GM19438 (cell line): ENCODE results near the gene ADAMTS13.
A peak's percentile ranks its signal among the peaks of the same experiment; 100 is the strongest.
"Not testable (repeated sequence)": the region's sequence is repeated elsewhere in the genome, so short reads cannot be mapped to it uniquely, and the experiment has no call there.

Source experiments
- ATAC-seq: cut with Tn5 transposase; IDR thresholded peaks from one replicate; pipeline ENCODE4 v1.9.1; 2021; ENCODE audit warnings: low read depth; ENCODE audit not compliant: unreplicated experiment

Gene ADAMTS13

DNA sequence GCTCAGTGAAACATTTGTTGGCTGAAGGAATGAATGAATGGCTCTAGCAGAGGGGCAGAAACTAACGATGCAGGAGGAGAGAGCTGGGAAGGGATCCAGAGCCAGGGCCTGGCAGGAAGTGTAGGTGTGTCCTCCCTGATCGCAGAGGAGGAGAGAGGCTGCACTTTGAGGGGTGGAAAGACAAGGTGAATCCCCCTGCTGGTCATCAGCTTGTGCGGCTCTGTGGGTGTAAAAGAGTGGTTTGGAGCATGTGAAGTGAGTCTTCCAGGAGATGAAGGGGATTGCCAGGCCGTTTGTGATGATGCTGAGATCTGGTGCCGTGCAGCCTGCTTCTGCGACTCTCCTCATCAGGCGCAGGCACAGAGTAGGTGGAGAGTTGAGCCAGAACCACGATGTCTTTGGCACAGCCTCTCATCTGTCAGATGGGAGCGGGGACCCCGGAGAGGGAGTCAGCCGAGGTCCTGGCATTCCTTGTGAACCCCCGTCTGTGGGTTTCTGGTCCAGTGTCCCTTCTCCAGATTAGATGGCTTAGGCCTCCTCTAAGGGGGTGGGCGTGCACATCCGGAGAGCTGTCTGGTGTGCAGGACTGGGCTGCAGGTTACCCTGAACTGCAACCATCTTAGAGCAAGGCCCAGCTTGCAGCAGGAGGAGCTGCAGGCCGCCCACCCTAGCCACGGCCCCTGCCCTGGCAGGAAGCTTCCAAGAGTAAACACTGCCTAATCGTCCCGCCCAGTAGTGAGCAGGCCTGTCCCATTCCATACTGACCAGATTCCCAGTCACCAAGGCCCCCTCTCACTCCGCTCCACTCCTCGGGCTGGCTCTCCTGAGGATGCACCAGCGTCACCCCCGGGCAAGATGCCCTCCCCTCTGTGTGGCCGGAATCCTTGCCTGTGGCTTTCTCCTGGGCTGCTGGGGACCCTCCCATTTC is at the start of gene ADAMTS13:
ADAMTS13 (plus strand) TSS at position 753 of the 928 bp plus-strand sequence; CDS start at position 830, 77 bp downstream.
- no peak for ATAC-seq

GRCh38 chr9:133374612-133375115 is 47.5 kb upstream of the ADAMTS13 start:
- no peak for ATAC-seq

GRCh38 chr9:133375116-133375723 is 46.9 kb upstream of the ADAMTS13 start:
- ATAC-seq, result peak; percentile 27

- ATAC-seq, result peak; percentile 78
Measured at GRCh38 chr9:133375724-133376654, 46.2 kb upstream of the ADAMTS13 start, which contains the start of the genes STKLD1 and SURF4. Gene STKLD1 (plus strand): TSS chr9:133376366. CDS start chr9:133376474, 108 bp downstream. Gene SURF4 (minus strand): TSS chr9:133376060. CDS start chr9:133375969, 91 bp downstream.

DNA sequence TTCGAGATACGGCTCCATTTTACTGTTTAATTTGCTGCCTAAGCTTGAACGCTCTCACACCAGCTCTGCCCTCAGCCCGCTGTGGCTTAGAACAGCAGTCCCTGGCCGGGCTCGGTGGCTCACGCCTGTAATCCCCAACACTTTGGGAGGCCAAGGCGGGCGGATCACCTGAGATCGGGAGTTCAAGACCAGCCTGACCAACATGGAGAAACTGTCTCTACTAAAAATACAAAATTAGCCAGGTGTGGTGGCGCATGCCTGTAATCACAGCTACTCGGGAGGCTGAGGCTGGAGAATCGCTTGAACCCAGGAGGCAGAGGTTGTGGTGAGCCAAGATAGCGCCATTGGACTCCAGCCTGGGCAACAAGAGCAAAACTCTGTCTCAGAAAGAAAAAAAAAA is 44.9 kb upstream of the ADAMTS13 start:
- ATAC-seq, result not testable (repeated sequence)

DNA sequence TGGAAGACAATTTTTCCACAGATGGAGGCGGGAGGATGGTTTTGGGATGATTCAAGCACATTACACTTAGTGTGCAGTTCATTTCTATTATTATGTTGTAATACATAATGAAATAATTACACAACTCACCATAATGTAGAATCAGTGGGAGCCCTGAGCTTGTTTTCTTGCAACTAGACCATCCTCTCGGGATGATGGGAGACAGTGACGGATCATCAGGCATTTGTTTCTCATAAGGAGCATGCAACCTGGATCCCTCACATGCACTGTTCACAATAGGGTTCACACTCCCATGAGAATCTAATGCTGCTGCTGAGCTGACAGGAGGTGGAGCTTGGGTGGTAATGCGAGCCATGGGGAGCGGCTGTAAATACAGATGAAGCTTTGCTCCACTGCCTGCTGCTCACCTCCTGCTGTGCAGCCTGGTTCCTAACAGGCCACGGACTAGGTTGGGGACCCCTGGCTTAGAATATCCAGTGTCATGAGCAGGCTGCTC is 44.4 kb upstream of the ADAMTS13 start:
- ATAC-seq, result no peak

DNA sequence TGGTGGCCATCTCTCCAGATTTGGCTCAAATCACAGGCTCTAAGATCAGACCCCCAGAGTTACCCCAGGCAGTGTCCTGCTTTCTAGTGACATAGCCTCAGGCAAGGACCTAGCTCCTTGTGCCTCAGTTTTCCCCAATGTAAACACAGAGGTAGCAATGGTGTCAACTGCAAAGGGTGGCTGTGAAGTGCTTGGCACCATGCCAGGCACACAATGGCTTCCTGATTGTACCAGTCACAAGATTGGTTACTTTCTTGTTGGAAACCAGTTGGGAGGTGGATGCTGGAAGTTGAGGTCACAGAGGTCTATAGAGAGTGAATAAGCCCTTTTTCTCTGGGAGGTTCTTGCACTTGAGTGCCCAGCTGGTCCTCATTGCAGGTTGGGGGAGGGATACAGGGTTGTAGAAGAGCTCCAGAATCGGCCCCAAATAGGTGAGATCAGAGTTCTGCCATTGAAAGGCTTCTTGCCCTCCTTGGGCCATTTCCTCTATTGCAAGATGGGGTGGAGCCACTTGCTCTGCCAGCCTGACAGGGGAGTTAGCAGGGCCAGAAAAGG is 43.7 kb upstream of the ADAMTS13 start:
- ATAC-seq, result no peak

DNA sequence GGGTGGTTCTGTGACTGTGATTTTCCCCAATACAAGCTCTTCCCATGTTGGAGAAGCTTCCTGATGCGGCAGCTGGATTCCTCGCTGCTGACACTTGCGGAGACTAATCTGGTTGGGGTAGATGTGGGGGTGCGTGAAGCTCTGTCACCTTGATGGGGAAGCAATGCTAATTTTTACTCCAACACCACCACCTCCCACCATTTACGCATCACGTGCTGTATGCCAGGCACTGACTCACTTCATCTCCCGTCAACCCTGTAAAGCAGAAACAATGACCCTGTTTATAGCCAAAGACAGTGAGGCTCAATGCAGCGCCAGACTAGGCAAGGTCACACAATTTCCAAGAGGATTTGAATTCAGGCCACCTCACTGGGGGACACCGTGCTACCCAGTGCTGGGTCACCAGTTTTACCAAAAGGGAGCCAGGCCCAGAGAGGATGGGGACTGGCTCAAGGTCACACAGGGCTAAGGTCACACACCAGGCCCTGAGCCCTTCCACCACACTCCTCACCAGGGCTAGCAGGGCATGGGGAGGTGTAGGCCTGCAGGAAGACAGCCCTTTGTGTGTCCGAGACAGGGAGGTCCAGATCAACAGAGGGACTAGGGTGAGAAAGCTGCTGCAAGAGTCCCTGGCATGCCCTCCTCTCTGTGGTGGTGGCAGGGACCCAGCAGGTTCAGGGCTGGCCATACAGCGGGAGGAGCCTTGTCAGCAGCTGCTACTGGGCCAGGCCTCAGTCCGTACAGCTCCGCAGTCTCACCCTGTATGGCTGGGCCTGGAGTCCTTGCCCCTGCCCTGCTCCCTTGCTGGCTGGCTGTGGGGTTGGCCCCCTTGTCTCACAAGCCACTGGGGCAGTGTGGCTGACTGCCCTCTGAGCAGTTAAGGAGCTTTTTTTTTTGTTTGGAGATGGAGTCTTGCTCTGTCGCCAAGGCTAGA is 42.7 kb upstream of the ADAMTS13 start:
- ATAC-seq, result no peak

- ATAC-seq, result no peak
Measured at GRCh38 chr9:133380734-133381133, 41.4 kb upstream of the ADAMTS13 start.

- ATAC-seq, result no peak
Measured at GRCh38 chr9:133382507-133383141, 39.5 kb upstream of the ADAMTS13 start.

DNA sequence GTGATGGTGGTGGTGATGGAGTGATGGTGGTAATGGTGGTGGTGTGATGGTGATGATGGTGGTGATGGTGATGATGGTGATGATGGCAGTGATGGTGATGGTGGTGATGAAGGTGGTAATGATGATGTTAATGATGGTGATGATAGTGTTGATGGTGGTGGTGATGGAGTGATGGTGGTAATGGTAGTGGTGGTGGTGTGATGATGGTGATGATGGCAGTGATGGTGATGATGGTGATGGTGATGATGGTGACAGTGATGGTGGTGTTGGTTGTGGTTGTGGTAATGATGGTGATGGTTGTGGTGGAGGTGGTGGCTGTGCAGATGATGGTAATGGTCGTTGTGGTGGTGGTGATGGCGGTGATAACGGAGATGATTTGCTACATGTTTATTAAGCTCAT is 38.7 kb upstream of the ADAMTS13 start:
- ATAC-seq, result no peak

DNA sequence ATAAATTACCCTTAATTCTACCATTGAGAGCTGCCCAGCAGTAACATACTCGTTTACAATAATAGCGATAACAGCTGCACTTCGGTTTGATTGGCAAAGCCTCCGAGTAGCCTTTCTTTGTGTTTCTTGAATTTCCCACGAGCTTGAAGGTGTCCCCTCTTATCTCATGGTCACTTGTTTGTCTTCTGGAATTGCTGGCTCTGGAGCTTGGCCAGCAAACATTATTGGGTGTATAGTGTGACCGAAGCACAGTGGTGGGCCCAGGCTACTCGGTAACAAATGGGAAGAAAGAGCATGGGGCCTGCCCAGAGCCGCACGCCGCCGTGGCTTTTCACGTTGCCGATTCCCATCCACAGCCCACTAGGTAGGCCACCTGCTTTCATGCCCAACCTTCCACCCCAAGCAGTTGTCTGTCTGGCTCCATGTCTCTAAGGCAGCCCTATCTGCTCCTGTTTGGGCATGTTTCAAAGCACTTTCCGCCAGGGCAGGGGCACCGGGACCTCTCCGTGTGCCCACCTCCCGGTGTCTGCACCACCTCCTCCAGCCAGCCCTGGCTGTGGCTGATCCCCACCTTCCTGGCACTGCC is 37.3 kb upstream of the ADAMTS13 start:
- ATAC-seq, result no peak

DNA sequence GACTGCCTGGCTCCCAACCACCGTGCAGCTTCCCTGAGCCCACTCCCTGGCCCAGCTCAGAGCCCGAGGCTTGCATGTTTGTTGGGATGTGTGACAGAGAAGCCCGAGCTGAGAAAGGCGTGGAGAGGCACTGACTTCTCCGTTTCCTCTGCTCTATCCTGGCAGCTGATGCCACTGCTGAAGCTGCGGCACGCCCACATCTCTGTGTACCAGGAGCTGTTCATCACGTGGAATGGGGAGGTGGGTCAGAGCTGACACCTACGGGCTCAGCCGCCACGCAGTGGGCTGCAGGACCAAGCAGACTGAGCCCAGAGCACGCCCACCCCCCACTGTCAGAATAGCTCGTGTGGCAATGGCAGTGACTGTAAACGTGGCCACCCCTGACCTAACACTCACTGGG is 36.7 kb upstream of the ADAMTS13 start:
- ATAC-seq, result no peak

- no peak for ATAC-seq
Measured at GRCh38 chr9:133386338-133386737, 35.8 kb upstream of the ADAMTS13 start.

GRCh38 chr9:133387680-133388079 is 34.5 kb upstream of the ADAMTS13 start:
- no peak for ATAC-seq

DNA sequence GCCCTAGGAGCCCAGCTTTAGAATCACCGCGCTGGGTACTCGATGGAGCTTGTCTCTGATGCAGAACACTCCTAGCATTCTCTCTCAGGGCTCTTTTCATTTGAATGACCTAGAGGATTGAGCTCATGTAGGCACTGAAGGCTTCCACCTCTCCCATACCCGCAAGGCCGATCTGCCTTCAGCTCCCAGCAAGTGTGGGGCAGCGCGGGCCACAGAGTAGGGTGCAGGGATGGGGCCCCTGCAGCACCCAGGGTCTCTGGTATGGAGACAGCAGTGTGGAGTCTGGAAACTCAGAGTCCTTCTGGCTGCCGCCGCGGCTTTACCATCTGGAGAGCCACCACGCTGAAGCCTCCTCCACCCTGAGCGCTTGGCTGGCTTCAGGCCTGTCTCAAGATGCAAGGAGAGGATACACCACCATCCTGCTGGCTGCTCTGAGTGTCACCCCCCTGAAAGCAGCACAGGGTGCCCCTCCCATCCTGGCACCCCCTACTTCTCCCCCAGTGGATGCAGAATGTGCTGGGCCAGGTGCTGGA is 33.1 kb upstream of the ADAMTS13 start:
- no peak for ATAC-seq

- ATAC-seq, result no peak
Measured at GRCh38 chr9:133389562-133389961, 32.6 kb upstream of the ADAMTS13 start.

DNA sequence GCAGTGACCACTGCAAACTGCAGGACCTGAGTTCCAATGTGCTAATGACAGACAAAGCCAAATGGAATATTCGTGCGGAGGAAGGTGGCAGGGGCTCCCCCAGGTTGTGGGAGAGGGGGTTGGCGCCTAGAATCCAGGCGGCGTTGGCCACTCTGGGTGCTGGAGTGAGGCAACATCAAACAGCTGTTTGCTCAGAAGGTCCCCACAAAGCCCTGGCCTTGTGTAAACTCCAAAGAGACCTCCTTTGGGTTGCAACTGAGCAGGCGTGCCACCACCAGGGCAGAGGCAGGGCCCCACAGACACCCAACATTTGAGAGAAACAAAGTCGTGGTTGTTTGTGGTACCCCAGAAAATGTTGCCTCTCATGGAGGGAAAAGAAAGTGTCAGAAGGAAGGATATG is 31.5 kb upstream of the ADAMTS13 start:
- no peak for ATAC-seq
